Mesothelial cell of epicardium (in vitro differentiated cells): ENCODE measurements around the gene FAM228A. TPM values are rescaled to one million over a fixed set of nuclear protein-coding genes. Genes with fewer than 3 reads are reported as not detected.
"Not testable (repeated sequence)": the region's sequence is repeated elsewhere in the genome, so short reads cannot be mapped to it uniquely, and the experiment has no call there.

Experiments used
- DNase-seq, 2 experiments: peaks; one replicate each; pipeline ENCODE4 v3.0.0; 2021; ENCODE audit warnings: low spot score in 2 of 2; ENCODE audit not compliant: unreplicated experiment in 2 of 2
- H3K27ac Mint-ChIP-seq: 2 replicates; pipeline ENCODE4 v1.8.0; 2021; ENCODE audit warnings: mixed read lengths
- H3K27me3 Mint-ChIP-seq: 2 replicates; pipeline ENCODE4 v1.8.0; 2021; ENCODE audit warnings: low read depth, mixed read lengths
- H3K36me3 Mint-ChIP-seq: 2 replicates; pipeline ENCODE4 v1.8.0; 2021; ENCODE audit warnings: mixed read lengths
- H3K4me1 Mint-ChIP-seq: 2 replicates; pipeline ENCODE4 v1.8.0; 2021; ENCODE audit warnings: mixed read lengths
- H3K4me3 Mint-ChIP-seq: 2 replicates; pipeline ENCODE4 v1.8.0; 2021; ENCODE audit warnings: mild to moderate bottlenecking, moderate library complexity, mixed read lengths
- H3K9me3 Mint-ChIP-seq: 2 replicates; pipeline ENCODE4 v1.8.0; 2021; ENCODE audit warnings: mixed read lengths
- CTCF ChIP-seq: fragments of 200-600 bp; sonication (generic); IDR thresholded peaks from one replicate; pipeline ENCODE4 v1.5.0; 2021; ENCODE audit warnings: antibody characterized with exemption; ENCODE audit not compliant: unreplicated experiment
- total RNA-seq: library from RNA; stranded (reverse); gene quantifications from 3 replicates; pipeline ENCODE4 v1.2.1, GENCODE V29; 2021

The FAM228A gene
- total RNA-seq, 1 donor from 2014 or later: 1.4 TPM

GRCh38 chr2:24190503-24190902, 15.7 kb downstream of the FAM228A start:
- peaks cover 17% of the 10 kb centered on the region for H3K9me3 Mint-ChIP-seq
- H3K27ac Mint-ChIP-seq: no peak overlapping the region
- no peak for TF ChIP-seq CTCF
- no peaks in the 10 kb centered on the region for H3K4me1 Mint-ChIP-seq
- DNase-seq: no peak
- peaks cover 11% of the 10 kb centered on the region for H3K36me3 Mint-ChIP-seq
- no peak overlapping the region for H3K4me3 Mint-ChIP-seq
- H3K27me3 Mint-ChIP-seq: no peaks in the 10 kb centered on the region

GRCh38 chr2:24191156-24191555, 16.3 kb downstream of the FAM228A start:
- no peaks in the 10 kb centered on the region for H3K27me3 Mint-ChIP-seq
- TF ChIP-seq CTCF: no peak

GRCh38 chr2:24191848-24192247, 17.0 kb downstream of the FAM228A start:
- peaks cover 11% of the 10 kb centered on the region for H3K36me3 Mint-ChIP-seq
- TF ChIP-seq CTCF: no peak
- H3K27me3 Mint-ChIP-seq: no peaks in the 10 kb centered on the region
- peaks cover 21% of the 10 kb centered on the region for H3K9me3 Mint-ChIP-seq
- no peaks in the 10 kb centered on the region for H3K4me1 Mint-ChIP-seq
- no peak for DNase-seq
- H3K4me3 Mint-ChIP-seq: no peak overlapping the region
- no peak overlapping the region for H3K27ac Mint-ChIP-seq

More at GRCh38 chr2:24191156-24191555, 16.3 kb downstream of the FAM228A start:
- H3K9me3 Mint-ChIP-seq: peaks cover 17% of the 10 kb centered on the region
- DNase-seq: no peak
- H3K27ac Mint-ChIP-seq: no peak overlapping the region
- peaks cover 11% of the 10 kb centered on the region for H3K36me3 Mint-ChIP-seq
- H3K4me3 Mint-ChIP-seq: no peak overlapping the region
- no peaks in the 10 kb centered on the region for H3K4me1 Mint-ChIP-seq

- peaks cover 16% of the 10 kb centered on the region for H3K9me3 Mint-ChIP-seq
- H3K27me3 Mint-ChIP-seq, H3K27ac Mint-ChIP-seq, H3K4me3 Mint-ChIP-seq, H3K4me1 Mint-ChIP-seq, DNase-seq, H3K36me3 Mint-ChIP-seq: not testable (repeated sequence)
These were observed 22.4 kb downstream of the FAM228A start for GRCh38 chr2:24197213-24197612.

- Mint-ChIP-seq H3K27ac (no peak overlapping the region), H3K9me3 (peaks cover 12% of the 10 kb centered on the region), H3K36me3 (peaks cover 14% of the 10 kb centered on the region), H3K4me3 (no peak overlapping the region), H3K4me1 (no peaks in the 10 kb centered on the region), H3K27me3 (no peaks in the 10 kb centered on the region)
- no peak for TF ChIP-seq CTCF
- no peak for DNase-seq
These were observed 25.2 kb downstream of the FAM228A start for GRCh38 chr2:24199968-24200590.

GRCh38 chr2:24200799-24201198, 25.9 kb downstream of the FAM228A start:
- peaks cover 12% of the 10 kb centered on the region for H3K9me3 Mint-ChIP-seq
- no peak overlapping the region for H3K27ac Mint-ChIP-seq
- no peak overlapping the region for H3K4me3 Mint-ChIP-seq
- no peak for TF ChIP-seq CTCF
- H3K27me3 Mint-ChIP-seq: no peaks in the 10 kb centered on the region
- DNase-seq: no peak
- no peaks in the 10 kb centered on the region for H3K4me1 Mint-ChIP-seq
- H3K36me3 Mint-ChIP-seq: peaks cover 18% of the 10 kb centered on the region
